Coronary artery (tissue), 2 donors: ENCODE measurements around the gene MATN1.

ENCODE experiments used
- DNase-seq: peaks from one replicate; pipeline ENCODE4 v3.0.0-alpha.2; 2017; ENCODE audit warnings: low spot score
- H3K27ac ChIP-seq, 2 donors: fragments of 200-600 bp; sonication (generic); one replicate each; pipeline ENCODE4 v1.5.1; 2016 to 2019
- H3K4me3 ChIP-seq: fragments of 200-600 bp; sonication (generic); 2 replicates; pipeline ENCODE4 v1.5.1; 2016; ENCODE audit warnings: mild to moderate bottlenecking, moderate library complexity
- CTCF ChIP-seq: fragments of 200-600 bp; sonication (generic); IDR thresholded peaks from one replicate; pipeline ENCODE4 v1.5.1; 2019; ENCODE audit warnings: antibody characterized with exemption

MATN1 gene

GRCh38 chr1:30718636-30719405, 4.6 kb downstream of the MATN1 start:
- Histone ChIP-seq H3K27ac (peak overlapping the region; percentile 98 to 100), H3K4me3 (peak overlapping the region; percentile 89)
- no peak for DNase-seq
- peak; percentile 99 for TF ChIP-seq CTCF

- TF ChIP-seq CTCF: no peak
- Histone ChIP-seq H3K27ac (peak overlapping the region; percentile 66 to 100), H3K4me3 (peak overlapping the region; percentile 89)
- DNase-seq: peak; percentile 99
Observed at GRCh38 chr1:30718091-30718635, 5.2 kb downstream of the MATN1 start.

- no peak overlapping the region for H3K4me3 ChIP-seq
- TF ChIP-seq CTCF: no peak
- DNase-seq: no peak
- no peak overlapping the region for H3K27ac ChIP-seq
Observed at GRCh38 chr1:30716646-30717045, 6.7 kb downstream of the MATN1 start.

GRCh38 chr1:30715886-30716285, 7.5 kb downstream of the MATN1 start:
- Histone ChIP-seq H3K4me3 (no peak overlapping the region), H3K27ac (no peak overlapping the region)
- DNase-seq: no peak
- no peak for TF ChIP-seq CTCF

- TF ChIP-seq CTCF: no peak
- no peak overlapping the region for H3K27ac ChIP-seq
- no peak for DNase-seq
Observed at GRCh38 chr1:30715216-30715615, 8.2 kb downstream of the MATN1 start.

GRCh38 chr1:30714536-30715090, 8.8 kb downstream of the MATN1 start:
- no peak for TF ChIP-seq CTCF
- Histone ChIP-seq H3K4me3 (no peak overlapping the region), H3K27ac (no peak overlapping the region)
- no peak for DNase-seq

More at GRCh38 chr1:30715216-30715615, 8.2 kb downstream of the MATN1 start:
- no peak overlapping the region for H3K4me3 ChIP-seq

GRCh38 chr1:30714025-30714424, 9.4 kb downstream of the MATN1 start:
- no peak for DNase-seq
- H3K4me3 ChIP-seq: no peak overlapping the region
- H3K27ac ChIP-seq: no peak overlapping the region
- no peak for TF ChIP-seq CTCF
